HG03039 (cell line): ENCODE results near the gene EGLN2.
"Not testable (repeated sequence)": the region's sequence is repeated elsewhere in the genome, so short reads cannot be mapped to it uniquely, and the experiment has no call there.

ENCODE experiments used
- ATAC-seq: cut with Tn5 transposase; IDR thresholded peaks from one replicate; pipeline ENCODE4 v1.9.1; 2021; ENCODE audit warnings: mild to moderate bottlenecking, moderate library complexity; ENCODE audit not compliant: unreplicated experiment

Gene EGLN2

DNA sequence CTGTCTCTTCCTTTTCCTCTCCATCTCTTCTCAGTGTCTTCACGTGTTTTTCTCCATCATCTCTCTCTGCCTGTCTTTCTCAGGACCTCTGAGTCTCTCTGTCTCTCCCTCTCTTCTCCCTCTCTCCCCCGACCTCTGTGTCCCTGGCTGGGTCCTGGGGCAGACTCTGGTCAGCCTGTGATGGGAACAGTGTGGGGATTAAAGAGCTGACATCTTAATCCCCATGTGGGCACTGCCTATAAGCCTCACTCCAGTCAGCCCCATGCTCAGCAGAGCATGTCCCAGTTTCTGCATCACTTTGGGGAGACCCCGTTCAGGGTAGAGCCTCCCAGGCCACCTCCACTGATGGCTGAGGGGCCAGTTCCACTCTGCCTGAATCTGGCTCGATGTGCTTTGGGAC lies 16.2 kb downstream of the EGLN2 start:
- ATAC-seq, result no peak

DNA sequence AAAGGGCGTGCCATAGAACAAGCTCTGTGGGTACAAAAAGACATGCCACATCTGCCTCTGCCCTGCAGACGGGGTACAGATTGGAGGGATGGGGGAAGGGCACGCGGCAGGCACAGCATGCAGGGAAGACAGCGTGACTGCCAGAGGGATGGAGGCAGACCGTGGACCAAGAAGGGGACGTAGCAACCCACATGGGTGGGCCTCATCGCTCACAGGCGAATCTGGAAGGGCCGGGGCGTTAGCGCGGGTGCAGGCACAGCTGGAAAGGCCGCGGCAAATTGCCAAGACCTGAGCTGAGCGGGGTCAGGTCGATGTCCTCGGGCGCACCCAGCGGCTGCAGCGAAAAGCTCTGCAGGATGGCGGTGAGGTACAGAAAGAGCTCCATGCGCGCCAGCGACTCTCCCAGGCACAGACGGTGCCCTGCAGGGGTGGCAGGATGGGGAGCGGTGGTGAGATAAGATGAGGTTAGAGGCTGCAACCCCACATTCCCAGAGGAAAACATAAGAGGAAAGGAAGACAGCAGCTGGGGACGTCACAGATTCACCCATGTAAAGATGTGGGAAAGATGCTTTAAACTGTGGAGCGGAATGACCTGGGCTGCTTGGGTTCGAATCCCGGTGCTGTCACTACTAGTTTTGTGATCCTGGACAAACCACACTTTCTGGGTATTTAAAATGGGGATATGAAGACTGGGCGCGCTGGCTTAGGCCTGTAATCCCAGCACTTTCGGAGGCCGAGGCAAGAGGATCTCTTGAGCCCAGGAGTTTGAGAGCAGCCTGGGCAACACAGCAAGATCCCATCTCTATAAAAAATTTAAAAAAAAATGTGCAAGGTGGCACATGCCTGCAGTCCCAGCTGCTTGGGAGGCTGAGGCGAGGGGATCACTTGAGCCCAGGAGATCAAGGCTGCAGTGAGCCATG lies 19.7 kb downstream of the EGLN2 start:
- not testable (repeated sequence) for ATAC-seq

DNA sequence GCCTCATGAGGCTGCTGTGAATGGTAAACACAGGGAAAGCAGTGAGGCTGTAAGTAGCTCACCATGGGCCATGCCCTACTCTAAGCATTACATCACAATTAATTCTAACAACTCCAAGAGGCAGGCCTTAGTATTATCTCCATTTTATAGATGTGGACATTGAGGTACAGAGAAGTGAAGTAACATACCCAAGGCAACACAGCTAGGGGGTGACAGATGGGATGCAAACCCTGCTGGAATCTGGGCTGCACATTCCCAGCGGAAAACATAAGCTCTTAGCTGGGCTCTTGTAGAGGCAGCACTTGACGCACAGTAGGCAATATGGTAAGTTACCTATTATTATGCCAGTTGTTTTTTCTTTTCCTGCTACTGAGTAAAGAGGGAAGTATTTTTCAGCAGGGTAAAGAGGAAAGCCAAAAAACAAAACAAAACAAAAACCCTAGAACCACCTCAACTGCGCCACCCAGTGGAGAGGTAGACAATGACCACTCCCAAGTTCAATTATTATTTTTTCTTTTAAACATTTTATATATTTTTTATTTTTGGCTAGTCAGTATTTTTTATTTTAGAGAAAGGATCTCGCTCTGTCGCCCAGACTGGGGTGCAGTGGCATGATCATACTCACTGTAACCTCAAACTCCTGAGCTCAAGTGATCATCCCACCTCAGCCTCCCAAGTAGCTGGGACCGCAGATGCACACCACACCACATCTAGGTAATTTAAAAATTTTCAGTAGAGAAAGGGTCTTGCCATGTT lies 20.7 kb downstream of the EGLN2 start:
- ATAC-seq, result not testable (repeated sequence)

DNA sequence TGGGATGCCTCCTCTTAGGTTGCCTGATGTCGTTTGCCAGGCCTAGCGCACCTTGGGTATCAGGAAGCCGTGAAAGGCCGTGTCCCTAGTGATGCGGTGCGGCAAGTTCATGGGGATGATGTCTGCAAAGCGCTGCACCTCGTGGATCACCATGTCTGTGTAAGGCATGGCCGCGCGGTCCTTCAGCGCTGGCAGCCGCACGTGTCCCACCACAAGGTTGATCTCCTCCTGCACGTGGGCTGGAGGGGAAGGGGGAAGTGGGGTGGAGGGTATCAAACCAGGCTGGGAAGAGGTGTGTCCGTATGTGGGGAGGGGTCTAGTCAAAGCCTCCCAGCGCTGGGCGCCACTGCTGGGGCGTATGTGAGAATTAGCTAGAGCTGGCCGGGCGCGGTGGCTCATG lies 23.2 kb downstream of the EGLN2 start:
- ATAC-seq, result no peak

DNA sequence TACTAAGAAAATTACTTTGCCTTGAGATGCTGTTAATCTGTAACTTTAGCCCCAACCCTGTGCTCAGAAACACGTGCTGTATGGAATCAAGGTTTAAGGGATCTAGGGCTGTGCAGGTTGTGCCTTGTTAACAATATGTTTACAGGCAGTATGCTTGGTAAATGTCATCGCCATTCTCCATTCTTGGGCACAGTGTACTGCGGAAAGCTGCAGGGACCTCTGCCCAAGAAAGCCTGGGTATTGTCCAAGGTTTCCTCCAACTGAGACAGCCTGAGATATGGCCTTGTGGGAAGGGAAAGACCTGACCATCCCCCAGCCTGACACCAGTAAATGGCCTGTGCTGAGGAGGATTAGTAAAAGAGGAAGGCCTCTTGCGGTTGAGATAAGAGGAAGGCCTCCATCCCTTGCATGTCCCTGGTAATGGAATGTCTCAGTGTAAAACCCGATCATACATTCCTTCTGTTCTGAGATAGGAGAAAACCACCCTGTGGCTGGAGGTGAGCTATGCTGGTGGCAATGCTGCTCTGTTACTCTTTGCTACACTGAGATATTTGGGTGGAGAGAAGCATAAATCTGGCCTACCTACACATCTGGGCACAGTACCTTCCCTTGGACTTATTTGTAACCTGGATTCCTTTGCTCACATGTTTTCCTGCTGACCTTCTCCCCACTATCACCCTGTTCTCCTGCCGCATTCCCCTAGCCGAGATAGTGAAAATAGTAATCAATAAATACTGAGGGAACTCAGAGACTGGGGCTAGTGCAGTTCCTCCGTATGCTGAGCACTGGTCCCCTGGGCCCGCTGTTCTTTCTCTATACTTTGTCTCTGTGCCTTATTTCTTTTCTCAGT lies 23.9 kb downstream of the EGLN2 start:
- ATAC-seq, result not testable (repeated sequence)

DNA sequence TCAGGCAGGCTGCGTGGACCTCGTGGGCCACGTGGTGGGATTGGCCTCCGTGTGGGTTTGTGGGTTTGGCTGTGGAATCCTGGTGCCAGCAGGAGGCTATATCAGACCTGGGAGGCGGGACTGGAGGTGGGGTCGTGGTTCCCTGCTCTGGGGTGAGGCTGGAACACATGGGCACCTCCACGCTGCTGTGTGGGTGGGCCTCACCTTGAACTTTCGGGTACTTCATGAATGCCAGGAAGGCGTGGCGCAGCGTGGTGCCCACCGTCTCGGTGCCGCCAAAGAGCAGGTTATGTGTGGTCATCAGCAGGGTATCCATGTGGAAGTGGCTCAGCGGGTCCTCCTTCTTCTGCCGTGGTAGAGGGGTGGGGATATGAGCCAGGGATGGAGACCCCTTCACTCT lies 25.9 kb downstream of the EGLN2 start:
- not testable (repeated sequence) for ATAC-seq

DNA sequence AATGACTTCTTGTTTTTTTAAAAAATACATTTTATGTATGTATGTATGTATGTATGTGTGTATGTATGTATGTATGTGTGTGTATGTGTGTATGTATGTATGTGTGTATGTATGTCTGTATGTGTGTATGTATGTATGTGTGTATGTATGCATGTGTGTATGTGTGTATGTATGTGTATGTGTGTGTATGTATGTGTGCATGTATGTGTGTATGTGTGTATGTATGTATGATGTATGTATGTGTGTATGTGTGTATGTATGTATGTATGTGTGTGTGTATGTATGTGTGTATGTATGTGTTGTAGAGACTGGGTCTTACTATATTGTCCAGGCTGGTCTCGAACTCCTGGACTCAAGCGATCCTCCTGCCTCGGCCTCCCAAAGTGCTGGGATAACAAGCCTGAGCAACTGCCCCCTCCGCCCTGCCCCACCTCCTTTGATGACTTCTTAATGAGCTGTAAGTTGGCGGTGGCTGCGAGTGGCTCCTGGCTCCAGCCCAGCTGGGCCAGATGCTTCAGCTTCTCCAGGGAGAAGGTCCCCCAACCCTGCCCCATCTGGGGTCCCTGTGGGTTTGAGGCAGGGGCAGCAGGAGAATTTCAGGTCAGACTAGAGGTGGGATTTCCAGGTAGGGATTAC lies 26.6 kb downstream of the EGLN2 start:
- not testable (repeated sequence) for ATAC-seq

DNA sequence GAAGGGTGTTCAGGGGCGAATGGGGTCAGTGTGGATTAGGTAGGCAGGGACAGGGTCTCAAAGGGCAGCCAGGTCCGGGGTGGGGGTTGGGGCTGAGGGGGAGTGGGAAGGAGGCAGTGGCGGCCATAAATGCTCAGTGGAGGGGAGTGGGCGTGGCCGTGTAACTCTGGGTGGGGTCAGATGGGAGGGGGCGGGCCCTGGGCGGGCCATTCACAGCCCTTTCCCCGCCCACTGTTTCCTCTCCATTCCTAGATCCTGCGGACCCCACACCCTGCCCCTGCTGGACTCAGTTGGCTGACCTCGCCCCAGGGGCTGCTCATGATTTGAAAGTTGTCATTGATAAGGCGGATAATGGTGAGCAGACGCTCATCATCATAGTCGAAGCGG lies 27.3 kb downstream of the EGLN2 start:
- ATAC-seq, result not testable (repeated sequence)

DNA sequence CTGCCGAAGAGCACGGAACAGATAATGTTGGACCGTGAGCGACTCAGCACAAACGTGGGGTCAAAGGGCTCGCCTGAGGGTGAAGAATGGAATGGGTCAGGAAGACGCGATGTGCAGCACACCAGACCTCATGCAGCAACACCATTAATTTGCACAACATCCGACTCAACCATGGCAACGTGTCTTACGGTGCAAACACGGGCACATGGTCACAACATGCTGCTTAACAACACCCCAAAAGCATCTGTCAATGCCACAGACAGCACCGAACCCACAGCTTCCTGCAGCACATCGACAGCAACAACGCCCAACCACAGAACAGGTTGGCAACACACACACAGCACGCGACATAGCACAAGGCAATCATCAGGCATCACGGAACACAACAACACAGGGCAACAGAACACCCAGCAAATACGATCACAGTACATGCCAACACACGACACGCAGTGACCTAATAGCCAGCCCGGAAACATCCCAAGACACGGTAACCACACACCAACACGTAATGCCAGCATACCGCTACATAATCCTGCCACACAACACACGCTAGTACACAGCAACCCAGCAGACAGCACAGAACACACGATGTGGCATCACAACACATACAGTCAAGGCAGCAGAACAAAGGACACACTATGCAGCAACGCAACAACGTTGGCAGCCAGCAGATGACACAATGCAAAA lies 27.9 kb downstream of the EGLN2 start:
- not testable (repeated sequence) for ATAC-seq

DNA sequence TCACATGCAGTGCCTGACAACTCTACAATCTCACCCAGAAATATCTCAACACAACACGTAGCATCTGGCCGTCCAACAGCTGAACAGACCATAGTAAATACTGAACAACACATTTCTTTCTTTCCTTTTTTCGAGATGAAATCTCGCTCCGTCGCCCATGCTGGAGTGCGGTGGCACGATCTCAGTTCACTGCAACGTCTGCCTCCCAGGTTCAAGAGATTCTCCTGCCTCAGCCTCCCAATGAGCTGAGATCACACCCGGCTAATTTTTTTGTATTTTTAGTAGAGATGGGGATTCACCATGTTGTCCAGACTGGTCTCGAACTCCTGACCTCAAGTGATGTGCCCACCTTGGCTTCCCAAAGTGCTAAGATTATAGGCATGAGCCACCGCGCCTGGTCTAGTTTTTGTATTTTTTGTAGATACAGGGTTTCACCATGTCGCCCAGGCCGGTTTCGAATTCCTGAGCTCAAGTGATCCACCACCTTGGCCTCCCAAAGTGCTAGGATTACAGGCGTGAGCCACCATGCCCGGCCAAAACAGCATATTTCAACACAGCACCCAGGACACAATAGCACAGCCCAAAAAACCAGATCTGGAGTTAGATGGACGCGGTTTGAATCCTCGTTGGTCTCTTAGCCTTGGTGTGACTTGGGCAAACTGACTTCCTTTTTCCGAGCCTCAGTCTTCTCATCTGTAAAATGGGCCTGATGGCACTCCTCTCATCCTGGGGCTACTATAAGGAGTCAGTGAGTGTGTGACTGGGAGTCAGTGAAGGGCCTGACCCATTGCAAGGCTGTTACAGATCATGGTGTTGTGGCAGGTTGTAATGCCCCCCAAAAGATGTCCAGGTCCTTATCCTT lies 28.6 kb downstream of the EGLN2 start:
- no peak for ATAC-seq

DNA sequence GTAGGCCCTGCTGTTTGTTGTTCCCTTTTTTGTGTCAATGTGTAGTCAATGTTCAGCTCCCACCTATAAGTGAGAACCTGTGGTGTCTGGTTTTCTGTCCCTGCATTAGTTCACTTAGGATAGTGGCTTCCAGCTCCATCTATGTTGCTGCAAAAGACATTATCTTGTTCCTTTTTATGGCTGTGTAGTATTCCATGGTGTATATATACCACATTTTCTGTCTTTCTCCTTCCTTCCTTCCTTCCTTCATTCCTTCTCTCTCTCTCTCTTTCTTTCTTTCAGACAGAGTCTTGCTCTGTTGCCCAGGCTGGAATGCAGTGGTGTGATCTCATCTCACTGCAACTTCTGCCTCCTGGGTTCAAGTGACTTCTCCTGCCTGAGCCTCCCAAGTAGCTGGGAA lies 30.2 kb downstream of the EGLN2 start:
- ATAC-seq, result no peak

DNA sequence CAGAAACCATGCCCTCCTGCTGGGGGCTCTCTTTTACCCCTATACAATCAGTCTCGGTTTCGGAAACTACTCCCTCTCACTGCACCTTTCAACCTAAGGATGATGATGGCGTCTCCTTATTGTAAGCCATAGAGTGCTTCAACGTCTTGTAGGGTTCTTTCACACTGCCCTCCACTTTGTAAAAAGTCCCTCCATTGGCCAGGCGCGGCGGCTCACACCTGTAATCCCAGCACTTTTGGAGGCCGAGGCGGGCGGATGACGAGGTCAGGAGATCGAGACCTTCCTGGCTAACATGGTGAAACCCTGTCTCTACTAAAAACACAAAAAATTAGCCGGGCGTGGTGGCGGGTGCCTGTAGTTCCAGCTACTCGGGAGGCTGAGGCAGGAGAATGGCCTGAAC lies 31.8 kb downstream of the EGLN2 start:
- ATAC-seq, result not testable (repeated sequence)

DNA sequence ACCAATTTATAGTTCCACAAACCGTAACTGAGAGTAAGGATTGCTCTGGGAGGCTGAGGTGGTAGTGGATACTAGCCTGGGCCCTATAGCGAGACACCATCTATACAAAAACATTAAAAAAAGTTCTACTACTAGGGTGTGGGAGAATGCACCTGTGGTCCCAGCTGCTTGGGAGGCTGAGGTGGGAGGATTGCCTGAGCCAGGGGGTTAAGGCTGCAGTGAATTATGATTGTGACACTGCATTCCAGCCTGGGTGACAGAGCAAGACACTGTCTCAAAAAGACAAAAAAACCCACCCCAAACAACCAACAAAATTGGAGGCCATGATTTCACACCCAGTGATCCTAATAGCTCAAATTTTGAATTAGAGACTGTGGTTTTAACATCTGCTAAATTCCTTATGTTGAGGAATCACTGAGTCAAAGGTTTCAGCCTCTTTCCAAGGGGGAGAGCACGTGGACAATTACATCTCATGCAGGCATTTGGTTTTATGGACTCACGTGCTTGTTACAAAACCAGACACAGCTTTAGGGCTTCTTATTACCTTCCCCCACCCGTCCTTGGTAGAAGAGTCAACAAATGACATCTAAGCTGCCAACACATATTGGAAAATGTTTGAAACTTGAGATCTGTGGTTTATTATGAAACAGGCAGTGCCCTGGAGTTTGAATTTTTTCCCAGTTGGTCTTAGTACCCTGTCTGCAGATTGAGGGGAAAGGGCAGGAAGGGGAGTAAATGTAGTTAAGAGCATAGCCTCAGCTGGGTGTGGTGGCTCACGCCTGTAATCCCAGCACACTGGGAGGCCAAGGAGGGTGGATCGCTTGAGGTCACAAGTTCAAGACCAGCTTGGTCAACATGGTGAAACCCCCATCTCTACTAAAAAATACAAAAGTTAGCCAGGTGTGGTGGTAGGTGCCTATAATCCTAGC lies 32.8 kb downstream of the EGLN2 start:
- ATAC-seq, result no peak

DNA sequence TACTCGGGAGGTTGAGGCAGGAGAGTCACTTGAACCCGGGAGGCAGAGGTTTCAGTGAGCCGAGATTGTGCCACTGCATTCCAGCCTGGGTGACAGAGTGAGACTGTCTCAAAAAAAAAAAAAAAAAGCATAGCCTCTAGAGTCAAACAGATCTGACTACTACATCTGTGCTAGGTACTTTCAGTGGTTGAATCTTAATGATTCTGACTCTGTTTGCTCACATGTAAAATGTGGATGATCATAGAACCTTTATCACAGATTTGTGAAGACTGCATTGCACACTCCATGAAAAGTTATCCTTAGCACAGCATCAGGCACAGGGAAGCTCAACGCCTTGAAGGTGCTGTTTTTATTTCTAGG lies 33.4 kb downstream of the EGLN2 start:
- ATAC-seq, result not testable (repeated sequence)

DNA sequence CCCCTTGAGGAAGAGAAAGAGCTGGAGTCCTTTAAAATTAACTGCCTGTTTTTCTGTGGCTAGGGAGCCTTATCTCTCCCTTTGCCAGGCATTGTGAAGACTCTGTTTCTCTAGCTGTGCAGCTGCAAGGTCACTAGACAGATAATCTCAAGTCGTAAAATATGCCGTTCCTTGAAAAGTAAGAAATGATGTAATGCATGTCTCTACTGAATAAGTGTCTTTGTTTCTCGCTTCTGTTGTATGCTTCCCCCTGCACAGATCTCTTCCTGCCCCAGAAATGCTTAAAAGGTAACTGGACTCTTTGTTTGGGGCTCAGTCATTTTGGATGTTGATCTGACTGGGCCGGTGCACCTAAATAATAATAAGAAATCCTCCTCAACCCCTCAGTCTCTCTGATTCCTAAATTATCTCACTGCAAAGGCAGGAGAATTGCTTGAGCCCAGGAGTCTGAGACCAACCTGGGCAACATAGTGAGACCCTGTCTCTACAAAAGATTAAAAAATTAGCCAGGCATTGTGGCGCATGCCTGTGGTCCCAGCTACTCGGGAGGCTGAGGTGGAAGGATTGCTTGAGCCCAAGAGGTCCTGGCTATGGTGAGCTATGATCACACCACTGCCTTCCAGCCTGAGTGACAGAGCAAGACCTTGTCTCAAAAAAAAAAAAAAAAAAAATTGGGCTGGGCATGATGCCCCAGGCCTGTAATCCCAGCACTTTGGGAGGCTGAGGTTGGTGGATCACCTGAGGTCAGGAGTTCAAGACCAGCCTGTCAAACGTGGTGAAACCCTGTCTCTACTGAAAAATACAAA lies 34.9 kb downstream of the EGLN2 start:
- not testable (repeated sequence) for ATAC-seq

DNA sequence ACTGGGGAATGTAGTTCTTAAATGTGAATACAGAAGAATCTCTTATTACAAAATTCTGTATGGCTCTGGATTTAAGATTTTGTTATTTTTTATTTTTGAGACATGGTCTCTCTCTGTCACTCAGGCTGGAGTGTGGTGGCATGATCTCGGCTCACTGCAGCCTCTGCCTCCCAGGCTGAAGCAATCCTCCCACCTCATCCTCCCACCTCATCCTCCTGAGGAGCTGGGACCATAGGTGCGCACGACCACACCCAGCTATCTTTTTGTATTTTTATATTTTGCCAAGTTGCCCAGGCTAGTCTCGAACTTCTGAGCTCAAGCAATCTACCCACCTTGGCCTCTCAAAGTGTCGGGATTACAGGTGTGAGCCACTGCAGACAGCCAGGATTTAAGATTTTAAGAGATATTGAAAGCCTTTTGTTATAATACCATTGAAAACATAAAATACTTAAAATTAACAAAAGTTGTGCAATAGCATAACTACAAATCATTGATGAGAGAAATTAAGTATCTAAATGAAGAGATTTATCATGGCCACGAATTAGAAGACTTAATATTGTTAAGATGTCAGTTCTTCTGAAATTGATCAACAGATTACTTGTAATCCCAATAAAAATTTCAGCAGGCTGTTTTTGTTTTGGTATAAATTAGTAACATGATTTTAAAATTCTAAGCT lies 37.9 kb downstream of the EGLN2 start:
- no peak for ATAC-seq

DNA sequence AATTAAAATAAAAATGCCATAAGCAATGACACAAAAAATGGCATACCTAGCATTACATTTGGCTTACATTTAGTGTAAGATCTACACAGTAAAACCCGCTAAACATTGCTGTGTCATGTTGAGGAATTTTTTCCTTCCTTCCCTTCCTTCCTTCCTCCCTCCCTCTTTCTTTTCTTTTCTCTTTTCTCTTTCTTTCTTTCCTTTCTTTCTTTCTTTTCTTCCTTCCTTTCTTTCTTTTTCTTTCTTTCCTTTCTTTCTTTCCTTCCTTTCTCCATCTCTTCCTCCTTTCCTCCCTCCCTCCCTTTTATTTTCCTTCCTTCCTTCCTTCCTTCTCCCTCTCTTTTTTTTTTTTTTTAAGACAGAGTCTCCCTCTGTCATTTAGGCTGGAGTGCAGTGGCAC lies 39.5 kb downstream of the EGLN2 start:
- ATAC-seq, result not testable (repeated sequence)
